ENCODE results near the gene STIL.
"Not testable (repeated sequence)": the region's sequence is repeated elsewhere in the genome, so short reads cannot be mapped to it uniquely, and the experiment has no call there.

Gene STIL

DNA sequence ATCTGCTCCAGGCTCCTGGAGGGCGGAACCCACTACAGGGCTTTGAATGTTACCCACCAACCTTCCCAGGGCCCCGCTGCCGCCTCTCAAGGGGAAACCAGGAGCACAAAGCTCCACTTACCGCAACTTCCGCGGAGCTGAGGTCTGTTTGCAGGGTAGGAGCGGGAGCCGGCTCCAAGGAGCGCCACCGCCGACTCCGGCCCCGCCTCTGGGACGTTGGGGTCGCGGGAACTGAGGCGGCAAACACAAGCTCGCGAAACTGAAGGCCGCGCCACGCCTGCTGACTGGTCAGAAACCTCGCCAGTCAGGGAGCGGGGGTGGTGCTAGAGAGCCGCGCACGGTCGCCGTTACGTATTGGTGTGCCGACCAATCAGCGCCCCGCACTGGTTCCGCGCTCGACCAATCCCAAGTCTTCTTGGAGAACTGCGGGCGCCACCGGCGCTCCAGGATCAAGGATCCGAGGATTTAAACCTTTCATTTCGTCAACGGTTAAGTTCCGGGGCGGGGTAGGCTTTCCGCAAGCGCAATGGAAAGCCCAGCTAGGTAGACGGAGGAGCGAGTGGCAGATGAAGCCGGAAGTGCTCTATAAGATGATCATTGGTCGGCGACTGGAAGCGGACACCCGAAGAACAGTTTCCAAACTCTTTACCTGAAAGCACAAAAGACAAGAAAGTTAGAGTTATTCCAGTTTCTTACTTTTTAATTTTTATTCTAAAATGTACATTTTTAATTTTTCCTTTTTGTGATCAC is at the start of gene STIL:
TSS of gene STIL (minus strand) at position 233 of the 750 bp plus-strand sequence. CDS start 3,828 bp downstream, outside the sequence.
- DNase-seq: peak; percentile 71 to 99 (median 97)

DNA sequence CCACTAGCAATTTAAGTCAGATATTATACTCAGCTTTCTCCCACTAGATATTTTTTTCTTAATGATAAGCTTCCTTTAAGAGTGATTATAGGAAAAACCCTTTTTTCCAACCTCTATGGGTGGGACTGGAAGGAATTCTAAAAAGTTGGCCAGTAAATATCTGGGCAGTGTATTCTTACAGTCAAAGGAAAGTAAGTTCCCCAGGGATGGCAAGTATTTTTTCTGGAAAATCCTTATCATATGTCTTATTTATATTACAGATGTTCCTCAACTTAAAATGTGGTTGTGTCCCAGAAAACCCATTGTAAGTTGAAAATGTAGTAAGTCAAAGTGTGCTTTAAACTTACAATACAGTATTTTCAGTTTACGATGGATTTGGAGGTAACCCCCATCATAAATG is 48.9 kb upstream of the STIL start:
- no peak for DNase-seq

DNA sequence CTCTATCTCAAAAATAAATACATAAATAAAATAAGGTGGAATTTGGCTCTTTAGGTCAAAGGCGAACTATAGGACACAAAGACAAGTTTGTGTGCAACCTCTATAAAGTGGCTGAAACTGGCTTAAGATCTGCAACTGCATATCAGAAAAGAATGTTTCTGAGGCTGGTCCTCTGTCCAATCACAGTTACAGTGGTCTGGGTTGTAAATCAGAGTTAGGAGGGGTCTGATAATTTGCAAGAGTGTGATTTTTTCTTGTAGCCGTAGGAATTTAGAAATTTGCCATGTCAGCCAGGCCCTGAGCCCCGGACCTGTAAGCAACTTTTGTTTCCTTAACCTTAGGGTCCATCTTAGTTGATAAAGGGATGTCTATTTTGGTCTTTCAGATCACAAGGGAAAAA is 47.4 kb upstream of the STIL start:
- no peak for DNase-seq

DNA sequence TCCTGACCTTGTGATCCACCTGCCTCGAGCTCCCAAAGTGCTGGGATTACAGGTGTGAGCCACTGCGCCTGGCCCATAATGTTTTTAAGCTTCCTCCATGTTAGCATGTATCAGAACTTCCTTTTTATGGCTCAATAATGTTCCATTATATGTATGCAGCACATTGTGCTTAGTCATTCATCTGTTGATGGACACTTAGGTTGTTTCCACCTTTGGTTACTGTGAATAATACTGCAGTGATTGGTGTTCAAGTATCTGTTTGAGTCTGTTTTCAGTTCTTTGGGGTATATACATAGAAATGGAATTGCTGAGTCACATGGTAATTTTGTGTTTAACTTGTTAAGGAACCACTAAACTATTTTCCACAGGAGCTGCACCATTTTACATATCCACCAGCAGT is 37.4 kb upstream of the STIL start:
- no peak for DNase-seq

DNA sequence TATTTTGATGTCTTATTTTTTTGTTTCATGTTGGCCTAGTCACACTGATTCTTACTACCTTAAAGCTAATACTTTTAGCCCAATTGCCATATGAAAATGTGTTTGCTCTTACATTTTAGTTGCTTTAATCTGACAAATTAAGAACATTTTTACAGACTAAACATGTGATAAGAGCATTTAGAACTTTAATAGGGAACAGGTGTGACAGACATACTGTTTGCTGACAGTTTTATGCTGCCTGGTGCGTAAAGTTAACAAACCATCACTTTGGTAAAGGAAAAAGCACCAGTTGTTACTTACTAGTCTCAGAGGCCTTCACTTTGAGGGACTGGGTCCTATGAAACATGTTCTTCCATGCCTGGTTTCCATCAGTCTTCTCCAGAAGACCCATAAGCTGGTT is 34.3 kb upstream of the STIL start:
- DNase-seq: no peak

DNA sequence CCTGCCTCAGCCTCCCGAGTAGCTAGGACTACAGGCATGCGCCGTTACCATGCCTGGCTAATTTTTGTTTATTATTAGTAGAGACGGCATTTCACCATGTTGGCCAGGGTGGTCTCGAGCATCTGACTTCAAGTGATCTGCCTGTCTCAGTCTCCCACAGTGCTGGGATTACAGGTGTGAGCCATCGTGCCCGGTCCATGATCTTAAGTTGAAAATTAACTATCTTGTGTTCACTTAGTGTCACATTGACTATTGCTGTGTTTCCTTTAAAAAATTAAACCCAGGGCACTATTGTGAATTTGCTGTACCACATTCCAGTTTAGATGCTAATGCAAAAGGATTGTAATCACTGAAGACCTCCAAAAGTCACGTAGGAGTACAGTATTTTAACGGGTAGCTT is 33.8 kb upstream of the STIL start:
- DNase-seq: no peak

DNA sequence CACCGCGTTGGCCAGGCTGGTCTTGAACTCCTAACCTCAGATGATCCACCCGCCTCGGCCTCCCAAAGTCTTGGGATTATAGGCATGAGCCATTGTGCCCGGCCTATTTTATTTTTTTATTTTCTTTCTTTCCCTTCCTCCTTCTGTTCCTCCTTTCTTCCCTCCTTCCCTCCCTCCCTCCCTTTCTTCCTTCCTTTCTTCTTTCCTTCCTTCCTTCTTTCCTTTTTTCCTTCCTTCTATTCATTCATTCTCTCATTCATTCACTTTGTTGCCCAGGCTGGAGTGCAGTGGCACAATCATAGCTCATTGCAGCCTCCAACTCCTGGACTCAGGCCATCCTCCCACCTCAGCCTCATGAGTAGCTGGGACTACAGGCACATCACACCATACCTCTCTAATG is 33.0 kb upstream of the STIL start:
- not testable (repeated sequence) for DNase-seq

DNA sequence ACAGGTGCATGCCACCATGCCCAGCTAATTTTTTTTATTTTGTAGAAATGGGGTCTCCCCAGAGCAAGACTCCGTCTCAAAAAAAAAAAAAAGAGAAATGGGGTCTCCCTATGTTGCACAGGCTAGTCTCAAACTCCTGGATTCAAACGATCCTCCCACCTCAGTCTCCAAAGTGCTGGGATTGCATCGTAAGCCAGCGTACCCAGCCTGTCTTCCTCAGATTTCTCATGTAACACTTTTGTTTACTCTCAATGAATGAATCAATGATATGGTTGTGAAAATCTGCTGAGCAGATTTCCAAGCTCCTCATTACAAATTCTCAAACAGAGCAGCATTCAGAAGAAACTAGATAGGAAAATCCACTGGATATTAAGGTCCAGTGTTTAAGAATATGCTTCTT is 26.3 kb upstream of the STIL start:
- no peak for DNase-seq

DNA sequence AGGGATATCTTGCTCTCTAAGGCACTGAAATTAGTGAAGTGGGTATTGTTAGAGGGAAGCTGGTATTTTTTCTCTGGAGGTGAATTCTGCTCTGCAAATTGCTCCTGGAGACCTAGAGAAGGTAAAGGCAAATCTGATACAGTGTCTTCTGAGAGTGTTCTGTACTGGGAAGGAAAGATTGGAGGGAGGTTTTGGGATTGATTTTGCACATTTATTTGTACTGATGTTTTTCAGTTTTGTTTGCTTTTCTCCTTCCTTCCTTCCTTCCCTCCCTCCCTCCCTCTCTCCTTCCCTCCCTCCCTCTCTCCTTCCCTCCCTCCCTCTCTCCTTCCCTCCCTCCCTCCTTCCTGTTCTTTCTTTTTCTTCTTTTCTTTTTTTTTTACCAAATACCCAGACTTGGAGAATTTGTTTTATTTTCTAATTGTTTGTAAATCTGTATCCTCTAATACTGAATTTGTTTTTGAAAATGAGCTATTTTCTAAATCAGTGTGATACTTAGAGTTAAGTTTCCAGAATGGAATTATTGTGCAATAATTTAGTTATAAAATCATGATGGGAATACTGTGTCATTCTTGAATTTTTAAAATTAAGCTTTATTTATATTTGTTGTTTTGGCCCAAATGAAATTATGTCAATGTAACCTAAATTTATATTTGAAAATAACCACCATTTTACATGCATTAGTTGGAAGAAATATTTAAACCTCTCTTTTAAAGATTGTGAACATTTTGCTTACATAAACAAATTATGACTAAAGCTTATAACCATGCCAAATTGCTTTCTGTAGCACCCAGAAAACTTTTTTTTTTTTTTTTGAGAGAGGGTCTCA is 24.5 kb upstream of the STIL start:
- DNase-seq: no peak

DNA sequence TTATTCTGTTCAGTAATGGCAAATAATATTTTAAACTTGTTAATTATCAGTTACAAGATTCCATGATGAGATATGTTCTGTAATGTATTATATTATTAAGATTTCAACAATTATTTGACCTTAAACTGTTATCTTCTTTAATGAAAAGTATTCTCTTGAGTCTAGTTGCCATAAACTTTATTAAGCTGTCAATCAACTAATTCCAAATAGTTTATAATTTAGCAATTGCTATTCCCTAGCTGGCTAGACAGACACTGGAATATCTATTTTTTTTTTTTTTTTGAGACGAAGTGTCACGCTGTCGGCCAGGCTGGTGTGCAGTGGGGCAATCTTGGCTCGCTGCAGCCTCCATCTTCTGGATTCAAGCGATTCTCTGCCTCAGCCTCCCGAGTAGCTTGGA is 23.4 kb upstream of the STIL start:
- no peak for DNase-seq

DNA sequence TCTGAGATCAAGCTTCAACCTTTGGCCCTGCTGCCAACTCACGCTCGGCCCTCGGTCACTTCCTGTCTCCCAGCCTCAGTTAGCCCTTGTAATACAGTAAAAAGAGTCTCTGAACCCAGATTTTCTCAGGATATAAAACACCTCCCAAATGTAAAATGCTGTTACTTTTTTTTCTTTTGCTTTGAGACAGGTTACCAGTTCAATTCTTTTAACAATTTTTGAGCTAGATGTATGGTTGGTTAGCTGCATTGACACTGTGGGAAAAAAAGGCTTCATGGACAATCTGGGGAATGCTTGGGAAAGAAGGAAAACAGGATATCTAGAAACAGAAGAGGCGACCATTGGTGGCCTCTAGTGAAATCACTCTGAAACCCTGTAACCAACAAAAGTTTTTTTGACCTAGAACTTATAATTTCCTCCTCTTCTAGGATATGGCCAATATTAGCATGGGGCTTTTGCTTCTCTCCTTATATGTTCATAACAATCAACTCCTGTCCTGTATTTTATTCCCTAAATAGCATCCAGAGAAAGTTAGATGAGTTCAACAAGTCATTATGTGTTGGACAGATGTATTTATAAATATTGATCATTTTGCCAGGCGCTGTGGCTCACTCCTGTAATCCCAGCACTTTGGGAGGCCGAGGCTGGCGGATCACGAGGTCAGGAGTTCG is 21.0 kb upstream of the STIL start:
- no peak for DNase-seq

DNA sequence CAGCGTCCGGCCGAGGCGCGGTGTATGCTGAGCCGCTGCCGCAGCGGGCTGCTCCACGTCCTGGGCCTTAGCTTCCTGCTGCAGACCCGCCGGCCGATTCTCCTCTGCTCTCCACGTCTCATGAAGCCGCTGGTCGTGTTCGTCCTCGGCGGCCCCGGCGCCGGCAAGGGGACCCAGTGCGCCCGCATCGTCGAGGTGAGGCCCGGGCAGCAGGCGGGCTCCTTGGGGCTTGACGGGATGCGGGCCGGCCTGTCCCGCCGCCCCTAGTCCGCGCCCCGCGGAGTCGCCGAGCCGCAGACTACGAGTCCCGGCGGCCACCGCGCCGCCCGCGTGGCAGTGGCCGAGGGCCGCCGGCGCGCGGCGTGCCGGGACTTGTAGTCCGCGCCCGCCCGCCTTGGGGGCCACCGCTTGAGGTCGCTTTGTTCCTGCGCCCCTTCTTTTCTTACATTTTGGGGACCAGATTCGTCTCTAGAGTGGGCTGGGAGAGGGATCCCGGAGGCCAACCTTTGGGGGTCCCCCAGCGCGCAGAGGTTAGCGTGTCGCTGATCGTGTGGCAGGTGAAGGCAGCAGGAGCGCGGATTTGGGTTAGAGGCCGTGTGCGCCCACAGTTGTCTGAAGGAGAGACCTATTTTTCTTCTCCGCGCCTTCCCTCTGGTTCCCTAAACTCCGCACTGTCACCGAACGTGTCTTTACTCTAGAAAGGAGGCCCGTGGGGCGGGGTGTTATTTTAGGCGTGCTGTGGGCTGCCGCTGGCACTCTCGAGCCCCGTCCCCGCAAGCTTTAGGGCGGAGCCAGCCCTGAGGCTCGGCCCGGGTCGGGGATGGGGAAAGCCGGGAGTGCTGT is 20.2 kb upstream of the STIL start:
- peak; percentile 33 to 88 (median 72) for DNase-seq

DNA sequence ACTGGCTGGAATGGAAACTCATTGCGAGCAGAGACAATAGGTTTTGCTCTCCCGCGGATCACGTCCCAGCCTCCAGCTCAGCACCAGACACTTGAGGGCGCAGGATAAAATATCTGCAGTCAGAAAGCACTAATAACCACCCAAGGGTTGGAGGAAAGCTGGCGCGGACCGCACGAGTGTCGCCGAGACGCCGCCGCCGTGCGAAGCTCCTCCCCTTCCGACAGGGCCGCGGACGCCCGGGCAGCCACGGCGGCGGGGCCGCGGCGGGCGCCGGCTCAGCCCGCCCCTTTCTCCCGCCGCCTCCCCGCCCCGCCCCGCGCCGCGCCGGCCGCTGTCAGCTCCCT is 19.6 kb upstream of the STIL start, which contains the start of gene CMPK1:
TSS of gene CMPK1 (plus strand) at position 213 of the 344 bp plus-strand sequence. CDS start 156 bp downstream, outside the sequence.
- DNase-seq: peak in 48 of 51 donors; percentile 34 to 88 (median 70)

DNA sequence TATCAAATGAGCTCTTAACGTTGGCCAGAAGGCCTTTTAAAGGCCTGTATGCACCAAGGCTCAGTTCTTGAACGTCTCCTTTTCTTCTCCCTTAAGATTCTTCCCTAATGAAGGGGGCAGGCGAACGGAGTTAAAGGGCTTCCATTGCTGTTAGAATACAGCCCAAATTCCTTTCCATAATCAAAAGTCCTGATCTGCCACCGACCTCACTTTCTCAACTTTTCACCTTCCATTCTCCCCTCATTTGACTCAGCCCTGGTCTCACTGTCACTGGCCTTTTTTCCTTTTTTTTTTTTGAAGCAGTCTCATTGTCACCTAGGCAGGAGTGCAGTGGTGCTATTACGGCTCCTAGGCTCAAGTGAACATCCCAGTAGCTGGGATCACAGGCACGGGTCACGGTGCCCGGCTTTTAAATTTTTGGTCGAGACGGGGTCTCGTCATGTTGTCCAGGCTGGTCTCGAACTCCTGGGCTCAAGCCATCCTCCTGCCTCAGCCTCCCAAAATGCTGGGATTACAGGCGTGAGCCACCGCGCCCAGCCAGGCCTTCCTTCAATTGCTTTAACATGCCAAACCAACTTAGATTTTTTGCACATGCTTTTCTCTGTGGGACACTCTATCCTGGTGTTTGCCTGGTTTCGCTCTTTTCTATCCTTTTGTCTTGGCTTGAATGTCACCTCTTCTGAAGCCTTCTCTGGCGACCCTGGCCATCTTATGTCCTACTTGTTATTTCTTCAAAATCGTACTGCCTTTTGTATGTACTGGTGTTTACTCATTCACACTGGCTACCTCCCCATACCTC is 19.0 kb upstream of the STIL start:
- peak in 3 of 51 donors; percentile 2 to 4 (median 3) for DNase-seq

DNA sequence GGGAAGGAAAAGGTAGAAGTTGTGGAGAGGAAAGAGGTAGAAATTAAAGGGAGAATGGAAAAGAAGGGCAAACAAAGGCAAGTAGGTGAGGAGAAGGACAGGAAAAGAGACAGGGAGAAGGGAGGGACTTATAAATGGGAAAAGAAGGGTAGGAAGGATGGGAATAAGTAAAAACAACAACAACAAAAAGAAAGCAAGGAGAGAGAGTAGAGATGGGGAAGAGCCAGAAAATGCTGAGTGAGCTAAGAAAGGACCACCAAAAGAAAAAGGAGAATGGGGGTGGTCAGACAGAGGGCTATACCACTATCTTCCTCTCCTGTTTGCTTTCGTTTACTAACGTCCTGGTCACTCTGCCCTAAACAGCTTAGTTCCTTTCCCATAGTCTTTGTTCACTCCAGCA is 17.9 kb upstream of the STIL start:
- DNase-seq: no peak

DNA sequence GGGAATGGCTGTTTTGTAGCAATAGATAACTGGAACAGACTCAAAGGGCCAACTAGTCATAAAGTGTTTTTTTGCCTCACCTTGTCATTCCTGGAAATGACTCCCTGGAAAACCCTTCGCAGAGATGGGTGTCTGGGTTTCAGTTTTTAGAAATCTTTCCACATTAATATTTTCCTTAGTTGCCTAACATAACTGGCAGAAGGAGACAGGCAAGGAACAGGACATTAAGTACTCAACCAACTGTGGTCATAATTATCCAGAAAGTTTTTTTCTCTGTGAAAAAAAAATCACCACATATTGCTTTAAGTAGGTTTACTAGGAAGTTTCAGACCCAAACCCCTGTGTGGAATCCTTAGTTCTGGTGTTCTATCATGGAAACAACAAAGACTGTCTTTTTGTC is 16.3 kb upstream of the STIL start:
- no peak for DNase-seq

DNA sequence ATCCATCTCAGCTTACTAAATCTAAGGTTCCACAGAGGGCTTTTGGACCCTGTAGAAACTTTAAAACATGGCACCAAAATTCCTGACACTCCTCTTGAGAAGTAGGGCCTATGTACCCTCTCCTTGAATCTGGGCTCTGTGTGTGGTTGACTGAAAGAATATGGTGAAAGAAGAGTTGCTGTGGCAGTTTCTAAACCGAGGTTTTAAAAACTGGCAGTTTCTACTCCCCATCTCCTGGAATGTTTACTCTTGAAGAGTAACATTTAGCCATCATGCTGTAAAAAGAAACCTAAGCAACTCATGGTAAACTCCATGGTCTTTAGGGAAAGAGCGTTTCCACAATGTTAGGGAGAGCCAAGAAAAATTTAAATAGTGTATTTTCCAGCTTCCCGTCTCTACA is 15.0 kb upstream of the STIL start:
- no peak for DNase-seq

DNA sequence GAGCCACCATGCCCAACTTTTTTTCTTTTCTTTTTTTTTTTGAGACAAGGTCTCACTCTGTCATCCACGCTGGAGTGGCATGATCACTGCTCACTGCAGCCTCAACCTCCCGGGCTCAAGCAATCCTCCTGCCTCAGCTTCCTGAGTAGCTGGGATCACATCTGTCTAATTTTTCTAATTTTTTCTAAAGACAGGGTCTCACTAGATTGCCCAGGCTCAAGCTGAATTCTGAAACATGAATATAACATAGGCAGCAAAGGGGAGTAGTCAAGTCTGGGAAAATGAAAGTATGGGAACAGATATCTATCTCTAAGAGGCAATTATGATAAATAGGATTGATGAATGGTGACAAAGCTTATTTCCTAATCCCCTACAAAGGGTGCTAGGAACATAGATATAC is 12.3 kb upstream of the STIL start:
- DNase-seq: no peak

DNA sequence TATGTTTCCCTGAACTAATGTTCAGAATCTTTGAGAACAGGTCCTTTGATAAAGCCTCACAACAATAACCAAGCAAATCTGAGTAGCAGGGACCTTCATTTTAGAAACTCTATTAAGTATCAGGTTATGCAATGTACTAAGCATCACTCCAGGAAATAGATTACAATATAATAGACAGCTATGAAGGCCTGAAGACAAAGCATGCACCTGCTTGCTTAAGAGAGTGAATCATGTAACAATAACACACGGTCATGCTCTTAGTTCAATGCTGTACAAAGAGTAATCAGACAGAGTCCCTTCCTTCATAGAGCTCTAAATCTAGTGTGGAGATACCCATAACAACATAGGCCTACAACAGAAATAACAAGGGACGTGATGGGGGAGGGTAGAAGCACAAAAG is 11.6 kb upstream of the STIL start:
- no peak for DNase-seq

DNA sequence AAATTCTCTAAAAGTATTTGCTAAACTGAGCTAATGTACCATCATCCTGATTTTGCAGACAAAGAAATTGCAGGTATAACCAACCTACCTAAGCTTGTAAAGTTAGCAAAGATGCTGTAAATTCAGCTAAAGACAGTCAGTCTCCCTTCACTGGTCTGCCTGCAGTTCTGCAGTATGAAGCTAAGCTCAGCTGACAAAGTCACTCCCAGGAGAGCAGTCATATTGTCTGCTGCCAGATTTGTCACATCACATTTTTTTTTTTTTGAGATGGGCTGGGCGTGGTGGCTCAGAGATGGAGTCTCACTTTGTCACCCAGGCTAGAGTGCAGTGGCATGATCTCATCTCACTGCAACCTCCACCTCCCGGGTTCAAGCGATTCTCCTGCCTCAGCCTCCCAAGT is 10.7 kb upstream of the STIL start:
- no peak for DNase-seq

All from hypothalamus (tissue), 51 donors.